GM23248 (cell line): ENCODE data around the gene SETBP1. TPM values are rescaled to one million over a fixed set of nuclear protein-coding genes. Genes with fewer than 3 reads are reported as not detected.
A peak's percentile ranks its signal among the peaks of the same experiment; 100 is the strongest.

Experiments
- DNase-seq: peaks from one replicate; pipeline ENCODE4 v3.0.0-alpha.2; 2015
- H2AFZ ChIP-seq: fragments of 200-600 bp; sonication (generic); 2 replicates; pipeline ENCODE4 v1.6.1; 2016; ENCODE audit warnings: antibody characterized with exemption
- H3F3A ChIP-seq: fragments of 200-600 bp; sonication (generic); 2 replicates; pipeline ENCODE4 v1.6.1; 2016; ENCODE audit warnings: mild to moderate bottlenecking, antibody characterized with exemption, mixed run types; ENCODE audit not compliant: insufficient read depth
- H3K27ac ChIP-seq: fragments of 200-600 bp; sonication (generic); 2 replicates; pipeline ENCODE4 v1.5.1; 2016; ENCODE audit warnings: mild to moderate bottlenecking
- H3K27me3 ChIP-seq: fragments of 200-600 bp; sonication (generic); replicated peaks from 2 replicates; pipeline ENCODE4 v1.6.1; 2016; ENCODE audit warnings: mild to moderate bottlenecking; ENCODE audit not compliant: insufficient read depth
- H3K36me3 ChIP-seq: fragments of 200-600 bp; sonication (generic); 2 replicates; pipeline ENCODE4 v1.6.1; 2016; ENCODE audit warnings: low read depth, mild to moderate bottlenecking
- H3K4me1 ChIP-seq: fragments of 200-600 bp; sonication (generic); 2 replicates; pipeline ENCODE4 v1.6.1; 2016; ENCODE audit warnings: mild to moderate bottlenecking; ENCODE audit not compliant: insufficient read depth
- H3K4me2 ChIP-seq: fragments of 200-600 bp; sonication (generic); one replicate; pipeline ENCODE4 v1.6.1; 2016; ENCODE audit warnings: mild to moderate bottlenecking; ENCODE audit not compliant: unreplicated experiment
- H3K4me3 ChIP-seq: fragments of 200-600 bp; sonication (generic); 2 replicates; pipeline ENCODE4 v1.5.1; 2016; ENCODE audit warnings: mild to moderate bottlenecking
- H3K79me2 ChIP-seq: fragments of 200-600 bp; sonication (generic); 2 replicates; pipeline ENCODE4 v1.6.1; 2016; ENCODE audit warnings: mild to moderate bottlenecking; ENCODE audit not compliant: insufficient read depth
- H3K9ac ChIP-seq: fragments of 200-600 bp; sonication (generic); 2 replicates; pipeline ENCODE4 v1.6.1; 2016; ENCODE audit warnings: mild to moderate bottlenecking
- H3K9me2 ChIP-seq: fragments of 200-600 bp; sonication (generic); 2 replicates; pipeline ENCODE4 v1.6.1; 2016; ENCODE audit warnings: mixed run types, mild to moderate bottlenecking, moderate library complexity; ENCODE audit not compliant: insufficient read depth
- H3K9me3 ChIP-seq: fragments of 200-600 bp; sonication (generic); one replicate; pipeline ENCODE4 v1.6.1; 2017; ENCODE audit warnings: low read depth
- H4K20me1 ChIP-seq: fragments of 200-600 bp; sonication (generic); 2 replicates; pipeline ENCODE4 v1.6.0; 2016; ENCODE audit not compliant: insufficient read depth
- EZH2 ChIP-seq: fragments of 200-600 bp; sonication (generic); IDR thresholded peaks from 2 replicates; pipeline ENCODE4 v1.6.1; 2018; ENCODE audit warnings: antibody characterized with exemption, mild to moderate bottlenecking; ENCODE audit not compliant: insufficient read depth, poor library complexity, severe bottlenecking
- EZH2phosphoT487 ChIP-seq: fragments of 200-600 bp; sonication (generic); IDR thresholded peaks from 2 replicates; pipeline ENCODE4 v1.6.1; 2018; ENCODE audit warnings: antibody characterized with exemption, moderate library complexity, mild to moderate bottlenecking, low read depth; ENCODE audit not compliant: insufficient read depth
- WGBS, 2 experiments: methylation state at CpG; one replicate each; pipeline ENCODE4 v1.1.6; 2015 to 2017; ENCODE audit warnings: low lambda C conversion rate in 2 of 2, low coverage in 1 of 2; ENCODE audit errors: missing lambda C conversion rate in 2 of 2; 5-methylcytosine and 5-hydroxymethylcytosine counted together
- in situ Hi-C: fragments of 300-500 bp; cut with MboI; formaldehyde crosslinking; loops from 2 replicates; pipeline ENCODE4 v1.15.0; 2020
- polyA plus RNA-seq: library from polyadenylated mRNA; unstranded; fragments of >200 nt; fragmentation: Nextera tagmentation; extraction: Ambion mirVana; gene quantifications from 2 replicates; pipeline ENCODE4 v1.2.1, GENCODE V29; 2016
- total RNA-seq: library from RNA; depleted of rRNA; stranded (reverse); fragments of >200 nt; shearing (Covaris generic); gene quantifications from 2 replicates; pipeline ENCODE4 v1.2.3, GENCODE V29; 2014

Gene SETBP1
- total and polyA plus RNA-seq, 2 experiments from 2014 or later: 1.3 to 4.1 TPM

DNA sequence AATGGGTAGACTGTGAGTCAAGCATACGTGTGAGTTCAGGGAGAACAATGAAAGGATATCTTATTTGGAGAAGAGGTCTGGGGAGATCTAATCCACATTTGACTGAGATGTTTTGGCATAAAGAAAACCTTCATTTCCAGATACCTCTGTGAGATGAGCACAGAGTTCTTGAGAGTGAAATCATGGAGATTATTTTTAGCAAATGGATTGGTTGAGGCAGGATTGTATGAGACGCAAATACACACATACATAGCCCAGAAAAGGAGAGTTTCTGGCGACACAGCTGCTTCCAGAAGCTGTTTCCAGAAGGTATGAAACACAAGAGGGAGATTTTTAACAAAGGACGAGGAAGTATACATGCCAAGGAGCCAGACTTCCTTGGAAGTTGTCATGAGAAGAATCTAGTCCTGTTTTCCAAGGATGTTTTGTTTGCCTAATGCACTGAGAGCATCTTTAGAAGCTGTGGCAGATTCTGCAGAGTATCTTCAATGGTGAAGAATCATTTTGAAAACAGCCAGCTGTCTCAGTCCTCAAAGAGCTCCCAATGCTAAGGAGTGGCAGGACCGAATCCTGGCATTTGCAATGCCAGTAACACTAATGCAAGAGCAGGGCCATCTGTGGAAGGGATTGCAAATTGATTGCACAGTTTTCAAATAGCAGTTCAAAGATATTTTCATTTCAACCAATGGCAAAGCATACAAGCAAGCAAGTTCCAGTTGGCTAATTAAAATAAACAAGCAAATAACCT, 177.2 kb downstream of the SETBP1 start:
- H3K9me3 ChIP-seq: no peaks in the 10 kb centered on the region
- H3K4me2 ChIP-seq: no peak overlapping the region
- no peaks in the 10 kb centered on the region for H3F3A ChIP-seq
- no peaks in the 10 kb centered on the region for H3K36me3 ChIP-seq
- no peak for TF ChIP-seq EZH2phosphoT487
- no peak for TF ChIP-seq EZH2
- H3K9ac ChIP-seq: no peak overlapping the region
- no peaks in the 10 kb centered on the region for H3K27me3 ChIP-seq
- no peaks in the 10 kb centered on the region for H3K79me2 ChIP-seq
- H4K20me1 ChIP-seq: no peaks in the 10 kb centered on the region
- H3K27ac ChIP-seq: no peak overlapping the region
- in situ Hi-C loops: no loop called here
- no peak for DNase-seq
- no peaks in the 10 kb centered on the region for H3K9me2 ChIP-seq
- no peak overlapping the region for H3K4me3 ChIP-seq
- WGBS, 2 experiments: 75 to 77% methylated on average over 5 of the region's 5 CpGs
- no peaks in the 10 kb centered on the region for H3K4me1 ChIP-seq
- H2AFZ ChIP-seq: no peak overlapping the region

DNA sequence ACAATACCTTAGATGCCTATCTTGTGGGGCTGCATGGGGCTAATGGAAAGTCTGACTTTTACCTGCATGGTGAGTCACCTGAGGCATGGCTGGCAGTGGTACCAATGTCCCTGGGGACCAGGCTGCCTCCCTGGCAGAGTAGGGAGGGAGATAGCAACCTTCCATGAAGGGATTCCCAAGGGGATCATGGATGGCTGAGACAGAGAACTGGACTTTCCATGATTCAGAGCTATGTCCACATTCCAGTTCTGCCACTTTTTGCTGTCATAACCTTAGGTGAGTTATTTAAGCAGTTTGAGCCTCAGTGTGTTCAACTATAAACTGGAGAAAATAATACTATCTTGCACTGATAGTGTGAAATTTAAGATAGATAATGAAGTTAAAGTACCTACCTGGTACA, 178.6 kb downstream of the SETBP1 start:
- Histone ChIP-seq H2AFZ (no peak overlapping the region), H3K27me3 (no peaks in the 10 kb centered on the region), H3K79me2 (no peaks in the 10 kb centered on the region), H4K20me1 (no peaks in the 10 kb centered on the region), H3K36me3 (no peaks in the 10 kb centered on the region), H3K9me3 (no peaks in the 10 kb centered on the region), H3K4me3 (no peak overlapping the region), H3K9ac (no peak overlapping the region), H3K4me2 (no peak overlapping the region), H3K9me2 (no peaks in the 10 kb centered on the region), H3F3A (no peaks in the 10 kb centered on the region), H3K4me1 (no peaks in the 10 kb centered on the region), H3K27ac (no peak overlapping the region)
- in situ Hi-C loops: no loop called here
- peak; percentile 29 for DNase-seq
- TF ChIP-seq EZH2 (no peak), EZH2phosphoT487 (no peak)

DNA sequence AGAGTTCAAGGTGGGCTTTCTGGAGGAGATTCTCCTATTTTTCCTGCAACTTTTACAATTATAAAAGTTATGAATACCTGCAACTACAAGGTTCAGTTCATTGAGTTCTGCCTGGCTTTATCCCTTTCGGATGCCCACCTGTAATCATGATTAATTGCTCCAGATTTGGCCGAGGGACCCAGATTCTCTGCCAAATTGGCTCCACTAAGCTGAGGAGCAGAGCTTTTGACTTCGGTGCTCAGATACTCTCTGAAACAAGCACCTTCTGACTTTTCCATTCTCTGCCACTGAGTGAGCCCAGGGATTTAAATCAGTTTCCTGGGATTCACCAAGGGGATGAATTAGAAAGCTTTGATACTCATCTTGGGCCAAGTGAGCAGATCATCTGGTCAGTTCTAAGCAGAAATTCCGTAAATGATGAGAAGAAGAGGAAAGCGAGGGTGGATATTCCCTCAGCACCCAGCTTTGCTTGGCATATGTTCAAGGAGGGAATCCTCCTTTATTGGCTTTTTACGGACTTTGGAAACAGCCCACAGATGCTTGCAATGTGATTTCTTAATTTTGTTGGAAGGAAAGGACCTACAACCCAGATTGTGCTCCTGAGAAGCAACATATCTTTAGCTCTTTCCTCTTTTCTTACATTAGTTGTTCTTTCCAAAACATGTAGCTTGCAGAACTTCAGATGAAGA, 179.2 kb downstream of the SETBP1 start:
- Histone ChIP-seq H4K20me1 (no peaks in the 10 kb centered on the region), H3K9ac (no peak overlapping the region), H3K9me3 (no peaks in the 10 kb centered on the region), H3K27ac (no peak overlapping the region), H3K4me2 (no peak overlapping the region), H3K4me3 (no peak overlapping the region), H3K27me3 (no peaks in the 10 kb centered on the region), H3K4me1 (no peaks in the 10 kb centered on the region), H3K36me3 (no peaks in the 10 kb centered on the region), H3K79me2 (no peaks in the 10 kb centered on the region), H3F3A (no peaks in the 10 kb centered on the region), H3K9me2 (no peaks in the 10 kb centered on the region), H2AFZ (no peak overlapping the region)
- no peak for DNase-seq
- TF ChIP-seq EZH2 (no peak), EZH2phosphoT487 (no peak)
- 44 to 46% methylated on average over 6 of the region's 6 CpGs for WGBS, 2 experiments
- in situ Hi-C loops: no loop called here

DNA sequence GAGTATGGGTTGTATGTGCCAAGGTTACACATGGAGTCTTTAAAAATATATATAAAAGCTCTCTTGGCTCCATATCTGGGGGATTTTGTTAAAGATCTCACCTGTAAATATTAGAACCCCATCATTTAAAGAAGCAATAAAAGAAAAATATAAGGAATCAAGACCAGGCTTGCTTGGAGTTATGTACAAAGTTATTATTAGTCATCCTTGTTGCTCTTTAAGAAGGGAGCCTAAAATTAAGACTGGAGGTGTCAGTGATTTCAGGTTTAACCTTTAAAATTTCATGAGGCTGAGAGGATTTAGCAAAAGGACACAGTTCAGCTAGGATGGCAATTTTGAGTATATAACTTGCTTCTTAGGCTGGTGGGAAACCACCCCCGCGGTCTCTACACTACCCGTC, 181.4 kb downstream of the SETBP1 start:
- no peak overlapping the region for H3K27ac ChIP-seq
- H3K36me3 ChIP-seq: no peaks in the 10 kb centered on the region
- no peaks in the 10 kb centered on the region for H3F3A ChIP-seq
- no peak overlapping the region for H3K9ac ChIP-seq
- H3K4me2 ChIP-seq: no peak overlapping the region
- TF ChIP-seq EZH2phosphoT487: no peak
- TF ChIP-seq EZH2: no peak
- no peaks in the 10 kb centered on the region for H4K20me1 ChIP-seq
- no peaks in the 10 kb centered on the region for H3K4me1 ChIP-seq
- H3K79me2 ChIP-seq: no peaks in the 10 kb centered on the region
- WGBS, 2 experiments: 95 to 100% methylated on average over 3 of the region's 3 CpGs
- H3K9me3 ChIP-seq: no peaks in the 10 kb centered on the region
- H3K4me3 ChIP-seq: no peak overlapping the region
- in situ Hi-C loops: no loop called here
- H3K9me2 ChIP-seq: no peaks in the 10 kb centered on the region
- no peak for DNase-seq
- no peaks in the 10 kb centered on the region for H3K27me3 ChIP-seq
- no peak overlapping the region for H2AFZ ChIP-seq
